GM12878 (cell line): ENCODE results near the gene PAQR5. TPM values are rescaled to one million over a fixed set of nuclear protein-coding genes. Genes with fewer than 3 reads are reported as not detected.

Experiments
- ATAC-seq: fragments of 200-7000 bp; cut with Tn5 transposase; 3 replicates; pipeline ENCODE4 v1.9.1; 2020; ENCODE audit warnings: mild to moderate bottlenecking, moderate library complexity
- BruUV-seq: library from RNA; stranded (reverse); fragments of 400-500 nt; replicated peaks from 2 replicates; lab custom pipeline; 2021; lab: Mats Ljungman, UMichigan
- CTCF ChIA-PET: fragments of 300-600 bp; sonication (Branson Sonifier 250); formaldehyde crosslinking; extraction: SDS; loops from one replicate; lab custom pipeline; 2021; ENCODE audit warnings: inconsistent platforms; lab: Yijun Ruan, JAX
- POLR2A ChIA-PET: fragments of 350-600 bp; formaldehyde crosslinking; extraction: SDS; loops from one replicate; lab custom pipeline; 2021; ENCODE audit warnings: inconsistent platforms; lab: Charles Lee
- RAD21 ChIA-PET: fragments of 300-600 bp; sonication (Branson Sonifier 250); formaldehyde crosslinking; loops from one replicate; lab custom pipeline; 2023; ENCODE audit warnings: antibody characterized with exemption; ENCODE audit not compliant: unreplicated experiment; lab: Charles Lee
- SMC1A ChIA-PET: fragments of 300-600 bp; sonication (Branson Sonifier 250); formaldehyde crosslinking; loops from one replicate; lab custom pipeline; 2023; ENCODE audit not compliant: unreplicated experiment, uncharacterized antibody; lab: Charles Lee
- DNase-seq: peaks from one replicate; pipeline ENCODE4 v3.0.0-alpha.2; 2011; ENCODE audit warnings: low read depth, low spot score
- FAIRE-seq: peaks from 3 replicates; lab custom pipeline; 2011; peaks lifted over from hg19 to GRCh38; lab: Jason Lieb, UNC
- H2AFZ ChIP-seq: 2 replicates; pipeline ENCODE4 v1.6.0; 2011; ENCODE audit warnings: low read depth, low read length, control low read depth; ENCODE audit not compliant: control insufficient read depth
- H3K27ac ChIP-seq: 2 replicates; pipeline ENCODE4 v1.5.1; 2011; ENCODE audit warnings: control low read depth; ENCODE audit not compliant: control insufficient read depth, insufficient read depth
- H3K27me3 ChIP-seq, 2 experiments: replicated peaks in 1 of 2; 2 replicates each; pipeline versions ENCODE4 v1.6.0 to v1.6.1; 2011; ENCODE audit warnings: low read length in 1 of 2; ENCODE audit not compliant: control insufficient read depth in 2 of 2, insufficient read depth in 2 of 2
- H3K36me3 ChIP-seq, 2 experiments: 2 replicates each; pipeline ENCODE4 v1.5.1; 2011; ENCODE audit warnings: low read length in 1 of 2; ENCODE audit not compliant: control insufficient read depth in 2 of 2, insufficient read depth in 2 of 2
- H3K4me1 ChIP-seq: 2 replicates; pipeline ENCODE4 v1.6.1; 2011; ENCODE audit warnings: mild to moderate bottlenecking, low read length, moderate library complexity, mixed read lengths; ENCODE audit not compliant: control insufficient read depth, insufficient read depth
- H3K4me2 ChIP-seq: 2 replicates; pipeline ENCODE4 v1.6.0; 2011; ENCODE audit warnings: control low read depth; ENCODE audit not compliant: control insufficient read depth, insufficient read depth
- H3K4me3 ChIP-seq: fragments of 200-600 bp; sonication (generic); 2 replicates; pipeline ENCODE4 v1.5.1; 2016
- H3K79me2 ChIP-seq: 2 replicates; pipeline ENCODE4 v1.6.0; 2011; ENCODE audit warnings: low read length; ENCODE audit not compliant: control insufficient read depth, insufficient read depth
- H3K9ac ChIP-seq: 2 replicates; pipeline ENCODE4 v1.8.0; 2011; ENCODE audit warnings: low read length, control low read depth, mixed read lengths; ENCODE audit not compliant: control insufficient read depth, insufficient read depth
- H3K9me3 ChIP-seq: replicated peaks from 3 replicates; pipeline ENCODE4 v1.5.1; 2011; ENCODE audit warnings: mild to moderate bottlenecking, low read length; ENCODE audit not compliant: control insufficient read depth, insufficient read depth
- H4K20me1 ChIP-seq: 2 replicates; pipeline ENCODE4 v1.6.0; 2011; ENCODE audit not compliant: control insufficient read depth, insufficient read depth
- E4F1 ChIP-seq: fragments of 450-650 bp; IDR thresholded peaks from 2 replicates; pipeline ENCODE4 v1.6.1; 2018; ENCODE audit warnings: borderline replicate concordance, mild to moderate bottlenecking; ENCODE audit not compliant: partially characterized antibody
- HDGF ChIP-seq: fragments of 450-650 bp; IDR thresholded peaks from 2 replicates; pipeline ENCODE4 v1.6.1; 2016; ENCODE audit warnings: antibody characterized with exemption
- MLLT1 ChIP-seq: fragments of 450-650 bp; IDR thresholded peaks from 2 replicates; pipeline ENCODE4 v1.6.1; 2016; ENCODE audit warnings: mild to moderate bottlenecking
- SUPT20H ChIP-seq: IDR thresholded peaks from 2 replicates; pipeline ENCODE4 v1.6.1; 2011; ENCODE audit warnings: low read depth, mild to moderate bottlenecking, low read length, moderate library complexity, borderline replicate concordance; ENCODE audit not compliant: control insufficient read depth
- TAF1 ChIP-seq: IDR thresholded peaks from 2 replicates; pipeline ENCODE4 v1.6.1; 2011; ENCODE audit warnings: mild to moderate bottlenecking, low read depth, low read length, borderline replicate concordance
- WRNIP1 ChIP-seq: IDR thresholded peaks from 2 replicates; pipeline ENCODE4 v1.6.1; 2011; ENCODE audit warnings: low read depth, low read length, improper control_type of control experiment, borderline replicate concordance
- ZNF207 ChIP-seq: fragments of 450-650 bp; IDR thresholded peaks from 2 replicates; pipeline ENCODE4 v1.6.1; 2014; ENCODE audit warnings: antibody characterized with exemption, mild to moderate bottlenecking, borderline replicate concordance
- ZNF622 ChIP-seq: fragments of 450-650 bp; IDR thresholded peaks from 2 replicates; pipeline ENCODE4 v1.6.1; 2017; ENCODE audit warnings: mild to moderate bottlenecking, inconsistent platforms
- WGBS: methylation state at CpG from one replicate; pipeline ENCODE4 v1.1.6; 2016; ENCODE audit warnings: low lambda C conversion rate; ENCODE audit not compliant: insufficient replicate concordance, insufficient coverage; ENCODE audit errors: missing lambda C conversion rate; 5-methylcytosine and 5-hydroxymethylcytosine counted together
- in situ Hi-C: fragments of 300-500 bp; cut with MboI; formaldehyde crosslinking; loops from 9 replicates; pipeline ENCODE4 v1.14.3; 2018; ENCODE audit warnings: mixed read lengths
- intact Hi-C: fragments of 100-400 bp; cut with micrococcal nuclease; formaldehyde crosslinking; loops from one replicate; pipeline ENCODE4 v1.14.2; 2022; ENCODE audit not compliant: unreplicated experiment
- polyA plus RNA-seq, 11 experiments: library from polyadenylated mRNA; depleted of rRNA in 4 of 11; unstranded in 6 of 11; stranded (reverse) in 5 of 11; fragments of >200 nt; fragmentation: Nextera tagmentation in 4 of 11; fragmentation: Illumina TruSeq in 1 of 11; extraction: Ambion mirVana in 4 of 11; extraction: Trizol in 1 of 11; gene quantifications; 1 replicate in 1 of 11; 2 replicates in 10 of 11; pipeline versions ENCODE4 v1.2.1 to v1.2.3, GENCODE V29; 2011 to 2016; ENCODE audit warnings: inconsistent platforms in 2 of 11, missing spikeins in 2 of 11, low read depth in 1 of 11
- total RNA-seq, 4 experiments: library from RNA; depleted of rRNA in 3 of 4; stranded (reverse); fragments of >200 nt in 3 of 4; fragmentation: Illumina TruSeq in 1 of 4; extraction: Trizol in 1 of 4; gene quantifications; 2 replicates each; pipeline versions ENCODE4 v1.2.1 to v1.2.3, GENCODE V29; 2013 to 2021

The PAQR5 gene
- total and polyA plus RNA-seq, 10 of the 15 experiments (the other 5 are each of a cell fraction or from before 2014, with no cell fraction given): 0.02 to 0.03 TPM; not detected in 8

GRCh38 chr15:69320977-69321554 is 22.4 kb downstream of the PAQR5 start (continued):
- no peak for TF ChIP-seq E4F1
- no peak for TF ChIP-seq SUPT20H
- TF ChIP-seq MLLT1: no peak
- no peak for TF ChIP-seq HDGF
- TF ChIP-seq, all 136 proteins: peak for 0

- ChIA-PET POLR2A (no interaction called here), SMC1A (no interaction called here), RAD21 (no interaction called here), CTCF (no interaction called here)
- BruUV-seq: no TSS peak
- Histone ChIP-seq H3K27ac (no peak overlapping the region), H3K9ac (no peak overlapping the region), H3K4me1 (no peaks in the 10 kb centered on the region), H3K4me2 (no peak overlapping the region), H3K9me3 (no peaks in the 10 kb centered on the region), H3K4me3 (no peak overlapping the region), H3K27me3 (peaks cover 0 to 5% of the 10 kb centered on the region in 2 experiments; a peak in 2 of 4 replicates), H2AFZ (no peak overlapping the region), H3K36me3 (no peaks in the 10 kb centered on the region), H4K20me1 (no peaks in the 10 kb centered on the region), H3K79me2 (no peaks in the 10 kb centered on the region)
- no peak for FAIRE-seq
- TF ChIP-seq ZNF622 (no peak), WRNIP1 (no peak), ZNF207 (no peak), TAF1 (no peak)
- no peak for DNase-seq
- intact Hi-C loops: no loop called here
- ATAC-seq: no peak
- in situ Hi-C loops: no loop called here
- WGBS: 10% methylated on average over 5 of the region's 5 CpGs
Measured at GRCh38 chr15:69323893-69324430, 25.2 kb downstream of the PAQR5 start.
